GM23248 (cell line): ENCODE results near the gene RBMS1.

Experiments
- EZH2 ChIP-seq: fragments of 200-600 bp; sonication (generic); IDR thresholded peaks from 2 replicates; pipeline ENCODE4 v1.6.1; 2018; ENCODE audit warnings: antibody characterized with exemption, mild to moderate bottlenecking; ENCODE audit not compliant: insufficient read depth, poor library complexity, severe bottlenecking
- EZH2phosphoT487 ChIP-seq: fragments of 200-600 bp; sonication (generic); IDR thresholded peaks from 2 replicates; pipeline ENCODE4 v1.6.1; 2018; ENCODE audit warnings: antibody characterized with exemption, moderate library complexity, mild to moderate bottlenecking, low read depth; ENCODE audit not compliant: insufficient read depth

DNA sequence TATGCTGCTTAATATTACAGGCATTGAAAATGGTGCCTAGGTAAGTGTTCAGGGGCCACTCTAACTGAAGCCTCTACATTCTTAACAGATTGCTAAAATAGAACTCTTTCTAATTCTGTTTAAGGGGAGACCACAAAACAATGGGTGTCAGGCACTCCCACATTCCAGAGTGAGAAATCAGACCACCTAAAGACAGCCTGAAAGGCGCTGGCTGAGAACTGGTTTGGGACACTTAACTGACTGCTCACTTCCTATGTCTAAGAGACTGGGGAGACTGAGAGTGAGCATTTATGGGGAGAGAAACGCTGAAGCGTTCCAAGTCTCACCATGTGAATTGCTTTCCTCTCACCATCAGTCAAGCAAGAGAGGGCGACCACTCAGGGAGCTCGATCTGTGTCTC lies 184.7 kb downstream of the RBMS1 start:
- TF ChIP-seq EZH2phosphoT487 (no peak), EZH2 (no peak)
